ENCODE results near the gene RPL27.
"Not testable (repeated sequence)": the region's sequence is repeated elsewhere in the genome, so short reads cannot be mapped to it uniquely, and the experiment has no call there.

Gene RPL27

DNA sequence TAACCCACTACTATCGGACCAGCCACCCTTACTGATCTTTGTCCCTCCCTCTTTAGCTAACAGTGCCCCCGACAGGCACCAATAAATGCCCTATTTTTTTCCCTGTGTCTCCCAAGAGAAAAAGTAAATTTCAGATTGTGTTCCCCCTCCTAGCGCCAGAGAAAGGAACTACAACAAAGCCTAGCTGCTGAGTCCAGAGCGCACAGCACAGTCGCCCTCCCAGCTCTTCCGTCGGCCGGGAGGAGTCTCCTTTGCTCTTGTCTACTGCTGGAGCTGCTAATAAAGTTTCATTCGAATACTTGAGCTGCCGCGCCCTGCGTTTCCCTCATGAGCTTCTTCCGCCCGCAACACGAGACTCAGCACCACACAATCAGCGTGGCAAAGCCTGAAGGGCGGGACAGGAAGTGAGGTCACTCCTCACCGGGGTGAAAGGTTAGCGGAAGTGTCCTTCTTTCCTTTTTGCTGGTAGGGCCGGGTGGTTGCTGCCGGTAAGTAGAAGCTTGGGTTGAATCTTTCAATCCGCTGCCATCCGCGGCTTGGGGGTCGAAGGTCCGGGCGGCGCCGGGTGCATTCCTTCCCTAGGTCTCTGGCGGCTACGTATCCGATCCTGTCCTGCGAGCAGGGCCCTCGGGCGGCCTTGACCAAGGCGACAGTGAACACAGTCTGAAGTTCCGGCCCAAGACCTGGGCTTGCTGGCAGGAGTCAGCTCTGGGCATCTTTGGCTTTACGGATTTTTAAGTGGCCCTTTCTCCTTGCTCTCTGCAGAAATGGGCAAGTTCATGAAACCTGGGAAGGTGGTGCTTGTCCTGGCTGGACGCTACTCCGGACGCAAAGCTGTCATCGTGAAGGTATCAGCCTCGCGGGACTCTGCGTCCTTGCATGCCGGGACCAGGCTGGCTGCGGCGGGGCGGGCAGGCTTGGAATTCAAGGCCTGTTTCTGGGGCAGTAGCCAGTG lies at the start of gene RPL27:
TSS of gene RPL27 (plus strand) at position 436 of the 955 bp plus-strand sequence. CDS start at position 768, 332 bp downstream.
- peak within 1 kb of the TSS; percentile 77 to 97 (median 91) for H3K27ac ChIP-seq
- H3K4me3 ChIP-seq, result peak within 1 kb of the TSS; percentile 67 to 90 (median 70)

- no peak overlapping the region for H3K27ac ChIP-seq
- H3K4me3 ChIP-seq, result no peak overlapping the region
These were observed 48.0 kb upstream of the RPL27 start for GRCh38 chr17:42950044-42950783.

DNA sequence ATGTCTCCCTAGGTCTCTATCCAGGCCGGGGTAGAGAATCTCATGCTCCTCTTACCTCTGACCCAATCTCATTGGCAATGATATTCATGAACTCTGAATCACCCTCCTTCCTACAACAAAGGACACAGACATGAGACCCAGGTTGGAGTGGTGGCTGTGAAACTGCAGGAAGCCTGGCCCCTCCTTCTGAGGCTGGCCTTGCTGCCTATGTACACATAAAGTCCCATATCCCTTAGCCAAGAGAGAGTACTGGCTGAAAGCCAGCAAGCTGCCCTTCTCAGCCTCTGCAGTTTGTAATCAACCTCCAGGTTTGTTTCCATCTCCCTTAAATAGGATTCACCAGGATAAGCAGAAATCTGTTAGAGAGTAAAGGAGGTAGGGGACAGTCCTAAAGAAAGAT lies 44.5 kb upstream of the RPL27 start:
- Histone ChIP-seq H3K4me3 (no peak overlapping the region), H3K27ac (no peak overlapping the region)

DNA sequence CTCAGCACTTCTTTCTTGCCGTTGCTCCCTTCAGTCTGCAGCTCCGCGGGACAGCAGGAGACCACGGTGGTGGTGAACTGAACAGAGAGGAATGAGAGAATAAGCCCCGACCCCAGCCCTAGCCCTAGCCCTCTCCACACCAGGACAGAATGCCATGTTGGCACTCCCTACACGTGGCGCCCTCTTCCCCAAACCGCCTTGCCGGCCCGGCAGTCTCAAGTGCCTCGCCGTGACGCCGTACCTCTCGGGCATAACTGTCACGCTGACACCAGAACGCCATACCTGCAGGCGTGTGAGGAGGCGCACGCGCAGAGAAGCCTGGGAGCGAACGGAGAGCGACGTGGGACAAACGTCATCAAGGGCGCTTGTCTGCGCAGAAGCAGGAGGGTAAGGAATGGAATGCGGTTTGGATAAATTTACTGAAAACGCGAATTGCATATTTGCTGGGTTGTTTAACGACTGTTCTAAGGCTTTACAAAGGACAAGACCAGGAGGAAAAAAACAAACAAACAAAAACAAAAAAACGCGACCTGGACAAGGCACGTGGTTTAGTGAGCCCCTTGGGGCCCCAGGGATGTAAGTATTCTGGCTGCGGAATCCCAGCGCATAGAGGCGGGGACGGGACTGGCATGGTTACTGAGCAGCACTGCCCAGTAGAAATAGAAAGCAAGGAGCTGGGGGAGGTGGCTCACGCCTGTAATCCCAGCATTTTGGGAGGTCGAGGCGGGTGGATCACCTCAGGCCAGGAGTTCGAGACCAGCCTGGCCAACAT lies 33.9 kb upstream of the RPL27 start, which contains the start of gene AARSD1:
TSS of gene AARSD1 (minus strand) at position 294 of the 772 bp plus-strand sequence. CDS start at position 280, 14 bp downstream.
- H3K4me3 ChIP-seq, result peak within 1 kb of the TSS; percentile 51 to 71 (median 65)
- H3K27ac ChIP-seq, result peak within 1 kb of the TSS; percentile 8 to 92 (median 83)

DNA sequence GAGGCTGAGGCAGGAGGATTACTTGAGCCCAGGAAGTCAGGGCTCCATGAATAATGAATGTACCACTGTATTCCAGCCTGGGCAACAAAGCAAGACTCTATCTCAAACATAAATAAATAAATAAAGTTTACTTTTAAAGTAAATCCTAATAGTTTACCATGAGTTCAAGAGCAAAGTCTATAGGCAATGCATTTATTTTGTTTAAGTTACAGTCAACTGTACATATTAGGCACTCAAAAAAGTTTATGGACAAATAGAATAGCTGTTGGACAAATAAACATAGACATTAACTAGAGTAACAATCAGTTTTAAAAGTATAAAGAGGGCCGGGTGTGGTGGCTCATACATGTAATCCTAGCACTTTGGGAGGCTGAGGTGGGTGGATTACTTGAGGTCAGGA lies 30.3 kb upstream of the RPL27 start:
- no peak overlapping the region for H3K4me3 ChIP-seq
- H3K27ac ChIP-seq, result no peak overlapping the region

- no peak overlapping the region for H3K27ac ChIP-seq
- no peak overlapping the region for H3K4me3 ChIP-seq
These were observed 29.1 kb upstream of the RPL27 start for GRCh38 chr17:42969001-42969581.

DNA sequence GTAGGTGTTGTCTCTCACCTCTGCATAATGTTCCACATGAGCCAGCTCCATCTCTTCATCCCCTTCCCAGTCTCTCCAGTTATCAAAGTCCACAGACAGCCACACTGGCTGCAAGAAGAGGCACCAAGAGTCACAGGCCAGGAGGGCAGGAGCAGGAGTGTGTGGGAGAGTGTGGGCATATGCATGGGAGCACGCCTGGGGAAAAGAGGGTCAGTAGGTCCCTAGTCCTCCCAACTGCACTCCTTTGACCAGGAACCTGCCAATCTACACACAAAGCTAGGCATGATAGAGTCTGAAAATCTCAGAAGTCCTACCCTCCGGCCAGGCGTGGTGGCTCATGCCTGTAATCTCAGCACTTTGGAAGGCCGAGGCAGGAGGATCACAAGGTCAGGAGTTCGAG lies 26.6 kb upstream of the RPL27 start:
- Histone ChIP-seq H3K4me3 (no peak overlapping the region), H3K27ac (no peak overlapping the region)

DNA sequence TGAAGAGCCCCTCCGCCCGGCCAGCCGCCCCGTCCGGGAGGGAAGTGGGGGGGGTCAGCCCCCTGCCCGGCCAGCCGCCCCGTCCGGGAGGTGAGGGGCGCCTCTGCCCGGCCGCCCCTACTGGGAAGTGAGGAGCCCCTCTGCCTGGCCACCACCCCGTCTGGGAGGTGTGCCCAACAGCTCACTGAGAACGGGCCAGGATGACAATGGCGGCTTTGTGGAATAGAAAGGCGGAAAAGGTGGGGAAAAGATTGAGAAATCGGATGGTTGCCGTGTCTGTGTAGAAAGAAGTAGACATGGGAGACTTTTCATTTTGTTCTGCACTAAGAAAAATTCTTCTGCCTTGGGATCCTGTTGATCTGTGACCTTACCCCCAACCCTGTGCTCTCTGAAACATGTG lies 24.9 kb upstream of the RPL27 start:
- not testable (repeated sequence) for H3K4me3 ChIP-seq, H3K27ac ChIP-seq

DNA sequence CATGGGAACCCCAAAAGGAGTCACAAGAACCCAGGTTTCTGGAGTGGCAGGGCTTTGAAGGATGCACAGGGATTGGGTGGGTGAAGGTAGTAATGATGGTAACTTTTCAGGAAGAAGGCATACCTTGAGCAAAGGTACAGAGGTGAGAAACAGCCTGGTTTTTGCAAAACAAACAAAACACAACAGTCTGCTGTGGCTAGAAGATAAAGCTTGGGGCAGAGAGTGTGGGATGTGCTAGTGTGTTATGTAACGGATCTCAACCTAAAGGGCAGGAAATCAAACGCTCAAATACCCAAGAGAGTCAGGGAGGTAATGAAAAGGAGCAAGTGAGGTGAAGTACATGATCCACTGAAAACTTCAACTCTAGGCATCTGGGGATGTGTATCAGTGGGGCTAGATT lies 23.0 kb upstream of the RPL27 start:
- Histone ChIP-seq H3K27ac (no peak overlapping the region), H3K4me3 (no peak overlapping the region)

- not testable (repeated sequence) for H3K27ac ChIP-seq
These were observed 22.5 kb upstream of the RPL27 start for GRCh38 chr17:42975701-42976100.

GRCh38 chr17:42979511-42980273 lies 18.5 kb upstream of the RPL27 start, which contains the start of gene PTGES3L:
TSS of gene PTGES3L (minus strand) at chr17:42980080. CDS start at chr17:42980053, 27 bp downstream.
- Histone ChIP-seq H3K27ac (peak within 1 kb of the TSS; percentile 5 to 90 (median 83)), H3K4me3 (peak within 1 kb of the TSS; percentile 45 to 99 (median 84))

More at GRCh38 chr17:42975701-42976100, 22.5 kb upstream of the RPL27 start:
- H3K4me3 ChIP-seq, result not testable (repeated sequence)

- Histone ChIP-seq H3K27ac (peak within 1 kb of the TSS; percentile 5 to 90 (median 83)), H3K4me3 (peak within 1 kb of the TSS; percentile 45 to 99 (median 84))
These were observed 17.9 kb upstream of the RPL27 start, which contains the start of gene RUNDC1 for GRCh38 chr17:42980274-42980765. TSS of gene RUNDC1 (plus strand) at chr17:42980565. CDS start at chr17:42980577, 12 bp downstream.

- H3K27ac ChIP-seq, result peak overlapping the region; percentile 5 to 90 (median 83)
- peak overlapping the region; percentile 45 to 99 (median 84) for H3K4me3 ChIP-seq
These were observed 17.3 kb upstream of the RPL27 start for GRCh38 chr17:42980766-42981397.

- peak overlapping the region in 2 of 21 experiments; percentile 17 to 87 for H3K27ac ChIP-seq
- H3K4me3 ChIP-seq, result no peak overlapping the region
These were observed 16.0 kb upstream of the RPL27 start for GRCh38 chr17:42982266-42982665.

GRCh38 chr17:42985225-42985624 lies 13.0 kb upstream of the RPL27 start:
- H3K4me3 ChIP-seq, result no peak overlapping the region
- H3K27ac ChIP-seq, result peak overlapping the region in 10 of 21 experiments; percentile 5 to 66 (median 42)

DNA sequence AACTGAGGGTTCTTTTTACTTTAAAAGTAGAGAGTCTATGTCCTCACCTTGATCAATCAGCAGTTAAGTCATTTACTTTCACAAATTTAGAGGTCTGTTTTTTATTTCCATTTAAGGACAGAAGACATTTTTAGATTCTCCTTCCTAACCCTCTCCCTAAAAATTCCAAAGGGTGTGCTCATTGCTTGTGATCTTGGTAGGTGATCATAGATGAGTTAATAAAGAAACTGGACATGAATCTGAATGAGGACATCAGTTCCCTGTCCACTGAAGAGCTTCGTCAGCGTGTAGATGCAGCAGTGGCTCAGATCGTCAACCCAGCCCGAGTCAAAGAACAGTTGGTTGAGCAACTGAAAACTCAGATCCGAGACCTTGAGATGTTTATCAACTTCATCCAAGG lies 9.1 kb upstream of the RPL27 start:
- no peak overlapping the region for H3K27ac ChIP-seq
- H3K4me3 ChIP-seq, result no peak overlapping the region
